GM12872 (cell line): ENCODE results near the gene SDR42E1.

Experiments
- TF ChIP-seq, protein P1 (sequence below): IDR thresholded peaks from 3 replicates; pipeline ENCODE4 v1.5.1; 2011; ENCODE audit warnings: low read depth, mild to moderate bottlenecking, low read length, moderate library complexity; ENCODE audit not compliant: insufficient read depth

The SDR42E1 gene

DNA sequence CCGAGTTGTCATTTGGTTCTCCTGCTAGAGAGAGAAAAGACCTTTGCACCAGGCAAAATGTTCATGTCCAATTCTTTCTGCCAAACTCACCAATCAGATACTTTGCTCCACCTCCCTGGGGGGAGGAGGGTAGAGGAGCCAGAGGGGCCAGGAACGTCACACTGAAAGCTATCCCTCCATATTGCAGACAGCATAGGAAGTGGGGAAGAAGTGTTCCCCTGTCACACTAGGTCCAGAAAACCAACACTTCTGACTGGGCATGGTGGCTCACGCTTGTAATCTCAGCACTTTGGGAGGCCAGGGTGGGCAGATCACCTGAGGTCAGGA, 33.3 kb upstream of the SDR42E1 start:
- TF ChIP-seq, protein P1, sequence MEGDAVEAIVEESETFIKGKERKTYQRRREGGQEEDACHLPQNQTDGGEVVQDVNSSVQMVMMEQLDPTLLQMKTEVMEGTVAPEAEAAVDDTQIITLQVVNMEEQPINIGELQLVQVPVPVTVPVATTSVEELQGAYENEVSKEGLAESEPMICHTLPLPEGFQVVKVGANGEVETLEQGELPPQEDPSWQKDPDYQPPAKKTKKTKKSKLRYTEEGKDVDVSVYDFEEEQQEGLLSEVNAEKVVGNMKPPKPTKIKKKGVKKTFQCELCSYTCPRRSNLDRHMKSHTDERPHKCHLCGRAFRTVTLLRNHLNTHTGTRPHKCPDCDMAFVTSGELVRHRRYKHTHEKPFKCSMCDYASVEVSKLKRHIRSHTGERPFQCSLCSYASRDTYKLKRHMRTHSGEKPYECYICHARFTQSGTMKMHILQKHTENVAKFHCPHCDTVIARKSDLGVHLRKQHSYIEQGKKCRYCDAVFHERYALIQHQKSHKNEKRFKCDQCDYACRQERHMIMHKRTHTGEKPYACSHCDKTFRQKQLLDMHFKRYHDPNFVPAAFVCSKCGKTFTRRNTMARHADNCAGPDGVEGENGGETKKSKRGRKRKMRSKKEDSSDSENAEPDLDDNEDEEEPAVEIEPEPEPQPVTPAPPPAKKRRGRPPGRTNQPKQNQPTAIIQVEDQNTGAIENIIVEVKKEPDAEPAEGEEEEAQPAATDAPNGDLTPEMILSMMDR = no peak

DNA sequence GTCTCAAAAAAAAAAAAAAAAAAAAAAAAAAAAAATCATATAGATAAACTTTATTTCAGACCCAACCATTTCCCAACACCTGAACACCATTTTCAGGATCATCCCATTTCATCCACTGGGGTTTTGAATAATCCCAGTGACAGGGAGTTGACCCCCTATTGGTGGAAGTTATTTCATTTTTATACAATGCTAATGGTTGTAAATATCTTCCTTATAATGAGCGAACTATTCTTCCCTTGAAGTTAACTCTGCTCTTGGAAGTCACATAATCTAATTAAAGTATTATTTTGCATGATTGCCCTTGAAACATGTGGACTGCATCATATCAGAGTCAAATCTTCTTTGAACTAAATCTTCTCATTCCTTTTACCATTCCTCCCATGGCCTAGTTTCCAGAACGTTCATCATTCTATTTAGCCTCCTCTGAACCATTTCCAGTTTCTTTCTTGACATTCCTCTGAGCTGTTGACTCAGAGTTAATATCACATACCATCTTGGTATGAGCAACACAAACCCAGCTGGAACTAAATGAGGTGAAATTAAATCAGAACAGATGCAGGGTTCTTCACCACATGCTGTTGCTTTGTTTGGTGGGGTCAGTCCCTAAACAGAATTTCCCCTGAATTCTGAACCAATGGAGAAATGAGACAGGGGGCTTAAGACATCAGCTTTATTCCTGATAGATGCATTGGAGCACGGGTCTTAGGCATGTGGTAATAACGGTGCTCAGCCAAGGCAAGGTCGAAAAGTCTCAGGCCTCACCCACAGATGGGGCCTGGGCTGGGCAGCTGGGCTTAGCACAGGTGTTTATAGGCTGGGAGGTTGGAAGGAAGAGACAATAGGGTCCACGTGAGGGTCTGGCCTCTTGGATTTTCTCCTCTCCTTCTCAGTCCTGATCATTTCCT, 32.7 kb upstream of the SDR42E1 start:
- TF ChIP-seq, protein P1 = no peak

DNA sequence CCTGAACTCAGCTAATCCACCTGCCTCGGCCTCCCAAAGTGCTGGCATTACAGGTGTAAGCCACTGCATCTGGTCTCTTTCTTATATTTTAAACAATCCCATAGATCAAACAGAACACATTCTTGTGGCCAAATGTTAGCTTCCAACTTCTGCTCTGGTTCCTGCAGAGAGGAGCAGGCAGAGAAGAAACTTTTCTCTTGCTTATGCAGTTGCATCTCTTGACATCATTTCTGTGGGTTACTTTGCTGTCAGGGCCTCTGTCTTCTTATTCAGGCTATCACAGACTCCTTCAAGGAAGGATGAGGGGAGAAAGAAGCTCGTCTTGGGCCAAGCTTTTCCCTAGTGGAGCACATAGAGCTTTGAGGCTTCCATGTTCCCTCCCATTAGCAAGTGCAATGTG, 31.6 kb upstream of the SDR42E1 start:
- TF ChIP-seq, protein P1 = no peak

DNA sequence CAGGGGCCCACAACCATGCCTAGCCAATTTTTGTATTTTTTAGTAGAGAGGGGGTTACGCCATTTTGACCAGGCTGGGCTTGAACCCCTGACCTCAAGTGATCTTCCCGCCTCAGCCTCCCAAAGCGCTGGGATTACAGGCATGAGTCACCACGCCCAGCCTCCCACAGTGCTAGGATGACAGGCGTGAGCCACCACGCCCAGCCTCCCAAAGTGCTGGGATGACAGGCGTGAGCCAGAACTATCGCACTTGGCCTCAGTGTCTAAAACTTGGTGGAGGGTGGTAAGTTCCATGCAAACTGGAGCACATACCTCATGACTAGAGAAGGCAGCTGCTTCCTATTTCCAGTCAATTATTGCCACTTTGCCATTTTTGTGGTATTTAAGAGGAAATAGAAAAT, 30.9 kb upstream of the SDR42E1 start:
- TF ChIP-seq, protein P1 = no peak

DNA sequence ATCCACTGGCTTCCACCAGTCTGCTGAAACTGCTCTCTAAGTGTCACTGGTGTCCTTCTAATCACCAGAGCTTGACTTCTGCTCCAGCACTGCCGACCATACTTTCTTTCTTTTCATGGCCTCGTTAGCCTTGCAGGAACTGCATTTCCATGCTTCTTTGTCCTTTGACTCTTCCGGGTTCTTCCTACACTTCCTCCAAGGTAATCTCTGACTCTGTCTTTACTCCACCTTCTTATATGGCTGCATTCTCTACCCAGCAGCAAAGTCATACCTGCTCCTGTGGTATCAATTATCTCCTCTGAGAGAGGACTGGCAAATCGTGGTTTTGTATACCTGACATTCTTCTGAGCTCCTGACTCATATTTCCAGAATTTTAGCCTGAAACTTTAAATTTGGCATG, 30.3 kb upstream of the SDR42E1 start:
- TF ChIP-seq, protein P1 = no peak

DNA sequence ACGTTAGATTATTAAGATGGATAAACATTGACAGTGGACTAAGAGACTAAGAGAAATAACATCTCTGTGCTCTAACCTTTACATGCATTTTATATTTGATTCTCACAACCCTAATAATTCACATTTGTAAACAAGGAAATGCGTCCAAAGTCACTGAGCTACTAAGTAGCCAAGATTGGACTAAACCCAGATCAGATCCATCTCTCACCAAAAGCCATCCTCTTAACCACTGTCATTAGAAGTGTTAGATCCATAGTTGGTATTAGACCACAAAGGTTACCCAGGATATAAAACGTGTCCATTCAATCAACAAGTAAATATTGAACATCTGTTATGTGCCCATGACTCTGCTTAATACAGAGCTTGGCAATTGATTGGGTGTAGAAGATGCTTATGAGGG, 29.0 kb upstream of the SDR42E1 start:
- TF ChIP-seq, protein P1 = no peak

DNA sequence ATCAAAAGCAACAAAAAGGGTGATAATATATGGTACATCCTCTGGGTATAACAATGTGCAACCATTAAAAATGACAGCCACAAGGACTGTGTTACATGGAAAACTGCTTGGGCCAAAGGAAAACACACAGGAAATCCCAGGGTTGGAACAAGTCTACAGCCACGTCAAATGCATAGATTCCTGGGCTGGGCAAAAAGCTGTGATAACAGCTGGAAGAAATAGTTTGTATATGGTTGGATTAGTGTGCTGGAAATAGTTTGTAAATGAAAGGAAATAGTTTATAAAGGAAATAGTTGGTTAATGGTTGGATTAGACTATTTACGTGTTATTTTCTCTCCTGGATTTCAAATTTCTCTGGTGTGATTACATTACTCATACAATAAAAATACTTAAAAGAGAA, 26.4 kb upstream of the SDR42E1 start:
- TF ChIP-seq, protein P1 = no peak
